Measurements from ENCODE around the gene NR2E1. TPM values are rescaled to one million over a fixed set of nuclear protein-coding genes. Genes with fewer than 3 reads are reported as not detected.

NR2E1 gene
- total and polyA plus RNA-seq, 2 experiments from 2014 or later = not detected

GRCh38 chr6:108161724-108162282, 4.0 kb upstream of the NR2E1 start:
- peaks cover 7% of the 10 kb centered on the region; the same call in 2 of the 3 replicates for H3K9me3 Mint-ChIP-seq

DNA sequence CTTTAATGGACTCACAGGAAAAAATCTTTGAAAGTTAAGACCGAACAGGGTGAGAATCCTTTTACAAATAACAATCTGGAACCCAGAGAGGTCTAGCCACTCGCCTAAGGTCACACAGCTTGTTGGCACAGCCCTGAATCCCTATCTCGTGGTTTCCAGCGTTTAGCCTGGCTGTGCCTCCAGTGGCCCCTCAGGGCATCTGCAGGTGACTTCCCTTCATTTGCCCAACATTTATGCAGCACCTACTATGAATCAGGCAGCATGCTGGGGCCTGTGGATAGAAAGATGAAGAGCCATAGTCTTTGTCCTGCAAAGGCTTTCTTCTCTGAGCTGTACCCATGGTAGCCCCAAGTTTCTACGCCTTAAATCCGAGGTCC, 2.6 kb upstream of the NR2E1 start:
- no peaks in the 10 kb centered on the region for H3K9me2 ChIP-seq (ENCODE audit: insufficient read depth)
- H3K36me3 Mint-ChIP-seq (ENCODE audit: low read depth) = no peaks in the 10 kb centered on the region
- no peaks in the 10 kb centered on the region; the same call in 1 of the 2 replicates for H3K36me3 ChIP-seq (ENCODE audit: insufficient read depth)
- peak; percentile 6 for ATAC-seq
- peaks cover 100% of the 10 kb centered on the region for H3K27me3 ChIP-seq (ENCODE audit: insufficient read depth)
- TF ChIP-seq, protein P1, sequence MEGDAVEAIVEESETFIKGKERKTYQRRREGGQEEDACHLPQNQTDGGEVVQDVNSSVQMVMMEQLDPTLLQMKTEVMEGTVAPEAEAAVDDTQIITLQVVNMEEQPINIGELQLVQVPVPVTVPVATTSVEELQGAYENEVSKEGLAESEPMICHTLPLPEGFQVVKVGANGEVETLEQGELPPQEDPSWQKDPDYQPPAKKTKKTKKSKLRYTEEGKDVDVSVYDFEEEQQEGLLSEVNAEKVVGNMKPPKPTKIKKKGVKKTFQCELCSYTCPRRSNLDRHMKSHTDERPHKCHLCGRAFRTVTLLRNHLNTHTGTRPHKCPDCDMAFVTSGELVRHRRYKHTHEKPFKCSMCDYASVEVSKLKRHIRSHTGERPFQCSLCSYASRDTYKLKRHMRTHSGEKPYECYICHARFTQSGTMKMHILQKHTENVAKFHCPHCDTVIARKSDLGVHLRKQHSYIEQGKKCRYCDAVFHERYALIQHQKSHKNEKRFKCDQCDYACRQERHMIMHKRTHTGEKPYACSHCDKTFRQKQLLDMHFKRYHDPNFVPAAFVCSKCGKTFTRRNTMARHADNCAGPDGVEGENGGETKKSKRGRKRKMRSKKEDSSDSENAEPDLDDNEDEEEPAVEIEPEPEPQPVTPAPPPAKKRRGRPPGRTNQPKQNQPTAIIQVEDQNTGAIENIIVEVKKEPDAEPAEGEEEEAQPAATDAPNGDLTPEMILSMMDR (conservative IDR thresholded peaks at IDR 0.05; ENCODE audit: low read depth in 2 of 2) = peak; percentile 10 to 37; a peak in 2 of 4 replicates
- TF ChIP-seq EZH2phosphoT487 (IDR thresholded peaks at IDR 0.05; ENCODE audit: unreplicated experiment) = no peak
- no peak overlapping the region for H2AFZ ChIP-seq
- no peak overlapping the region for H3K27ac ChIP-seq (ENCODE audit: low read depth)
- H3K4me1 Mint-ChIP-seq = peaks cover 47% of the 10 kb centered on the region
- no peak overlapping the region for H3K27ac Mint-ChIP-seq
- H3K4me1 ChIP-seq (ENCODE audit: insufficient read depth) = peaks cover 67% of the 10 kb centered on the region
- H3F3A ChIP-seq (replicated peaks; ENCODE audit: low read depth) = peaks cover 69% of the 10 kb centered on the region
- H3K4me3 Mint-ChIP-seq = no peak overlapping the region; the same call in 2 of the 3 replicates
- H3K79me2 ChIP-seq (replicated peaks; ENCODE audit: insufficient read depth) = no peaks in the 10 kb centered on the region
- H3K4me3 ChIP-seq = peak overlapping the region; percentile 62; the same call in 1 of the 2 replicates
- peaks cover 99% of the 10 kb centered on the region for H3K27me3 Mint-ChIP-seq (ENCODE audit: insufficient read depth, low read depth, poor library complexity)
- peak overlapping the region; percentile 90 for H3K4me2 ChIP-seq
- H3K9me3 Mint-ChIP-seq = peaks cover 5% of the 10 kb centered on the region; the same call in 2 of the 3 replicates
- peaks cover 24% of the 10 kb centered on the region for H4K20me1 ChIP-seq (replicated peaks; ENCODE audit: insufficient read depth)
- DNase-seq (ENCODE audit: low spot score) = peak; percentile 77

More at GRCh38 chr6:108161724-108162282, 4.0 kb upstream of the NR2E1 start:
- Mint-ChIP-seq H3K27me3 (ENCODE audit: insufficient read depth, low read depth, poor library complexity) (peaks cover 99% of the 10 kb centered on the region), H3K36me3 (ENCODE audit: low read depth) (no peaks in the 10 kb centered on the region), H3K27ac (no peak overlapping the region), H3K4me3 (no peak overlapping the region), H3K4me1 (peaks cover 43% of the 10 kb centered on the region)
- DNase-seq (ENCODE audit: low spot score) = no peak
- peaks cover 62% of the 10 kb centered on the region for H3K4me1 ChIP-seq (ENCODE audit: insufficient read depth)
- TF ChIP-seq EZH2 (IDR thresholded peaks at IDR 0.05; ENCODE audit: low read depth, unreplicated experiment) = peak; percentile 68
- TF ChIP-seq EZH2phosphoT487 (IDR thresholded peaks at IDR 0.05; ENCODE audit: unreplicated experiment) = no peak
- H3K27ac ChIP-seq (ENCODE audit: low read depth) = no peak overlapping the region
- no peak for ATAC-seq
- no peak overlapping the region for H3K4me3 ChIP-seq
- H2AFZ ChIP-seq = no peak overlapping the region
- no peaks in the 10 kb centered on the region for H3K79me2 ChIP-seq (replicated peaks; ENCODE audit: insufficient read depth)
- peaks cover 24% of the 10 kb centered on the region for H4K20me1 ChIP-seq (replicated peaks; ENCODE audit: insufficient read depth)
- H3K4me2 ChIP-seq = no peak overlapping the region
- peaks cover 68% of the 10 kb centered on the region for H3F3A ChIP-seq (replicated peaks; ENCODE audit: low read depth)
- H3K36me3 ChIP-seq (ENCODE audit: insufficient read depth) = no peaks in the 10 kb centered on the region; the same call in 1 of the 2 replicates
- peaks cover 100% of the 10 kb centered on the region for H3K27me3 ChIP-seq (ENCODE audit: insufficient read depth)
- no peaks in the 10 kb centered on the region for H3K9me2 ChIP-seq (ENCODE audit: insufficient read depth)

DNA sequence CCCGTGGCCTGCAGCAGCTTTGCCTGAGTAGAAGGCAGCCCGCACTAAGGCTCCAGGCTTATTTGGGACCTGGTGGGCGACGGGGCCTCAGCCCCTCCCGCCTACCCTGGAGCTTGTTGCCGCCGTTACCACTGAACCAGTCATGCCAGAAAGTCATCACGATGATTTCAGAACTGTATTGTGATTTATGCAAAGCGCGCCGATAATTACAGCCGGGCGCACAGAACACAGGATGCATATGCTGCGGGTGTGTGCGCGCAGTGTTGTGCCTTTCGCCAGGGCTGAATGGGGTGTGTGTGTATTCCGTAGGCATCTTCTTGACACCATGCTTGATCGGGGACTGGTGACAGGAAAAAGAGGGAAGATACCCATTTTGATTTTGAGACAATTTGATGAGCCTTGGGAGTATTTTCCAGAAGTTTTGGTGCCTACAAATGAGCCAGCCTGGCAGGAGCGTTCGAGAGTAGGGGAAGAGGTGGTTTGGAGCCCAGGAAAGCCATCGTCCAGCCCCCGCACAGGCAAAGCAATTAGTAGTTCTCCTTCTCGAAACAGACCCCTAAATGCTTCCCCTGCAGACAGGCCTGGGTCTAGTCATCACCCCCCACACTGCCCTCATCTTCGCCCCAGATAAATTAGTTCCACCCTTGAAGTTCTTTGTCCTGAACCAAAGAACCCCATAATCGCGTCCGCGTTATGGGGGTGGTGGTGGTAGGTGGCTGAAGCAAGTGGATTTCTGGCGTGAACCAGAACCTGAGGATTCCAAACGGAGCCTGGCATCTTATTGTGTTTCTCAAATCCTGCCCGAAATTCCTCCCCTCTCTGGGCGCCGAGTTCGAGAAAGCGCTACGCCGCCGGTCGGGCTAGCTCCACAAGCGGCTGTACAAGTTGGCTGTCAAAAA, 1.9 kb upstream of the NR2E1 start:
- Histone ChIP-seq H3K79me2 (replicated peaks; ENCODE audit: insufficient read depth) (no peaks in the 10 kb centered on the region), H3K36me3 (ENCODE audit: insufficient read depth) (no peaks in the 10 kb centered on the region; the same call in 1 of the 2 replicates), H3K9me2 (ENCODE audit: insufficient read depth) (no peaks in the 10 kb centered on the region), H4K20me1 (replicated peaks; ENCODE audit: insufficient read depth) (peaks cover 19% of the 10 kb centered on the region), H3K27ac (ENCODE audit: low read depth) (no peak overlapping the region), H3K4me3 (peak overlapping the region; percentile 62), H3K4me1 (ENCODE audit: insufficient read depth) (peaks cover 67% of the 10 kb centered on the region), H3K27me3 (ENCODE audit: insufficient read depth) (peaks cover 100% of the 10 kb centered on the region), H2AFZ (no peak overlapping the region), H3K4me2 (peak overlapping the region; percentile 90), H3F3A (replicated peaks; ENCODE audit: low read depth) (peaks cover 67% of the 10 kb centered on the region)
- peaks cover 3% of the 10 kb centered on the region; the same call in 1 of the 3 replicates for H3K9me3 Mint-ChIP-seq
- no peak for ATAC-seq
- peaks cover 48% of the 10 kb centered on the region for H3K4me1 Mint-ChIP-seq
- no peaks in the 10 kb centered on the region for H3K36me3 Mint-ChIP-seq (ENCODE audit: low read depth)
- H3K27ac Mint-ChIP-seq = no peak overlapping the region
- H3K27me3 Mint-ChIP-seq (ENCODE audit: insufficient read depth, low read depth, poor library complexity) = peaks cover 99% of the 10 kb centered on the region
- H3K4me3 Mint-ChIP-seq = peak overlapping the region; percentile 61
- DNase-seq (ENCODE audit: low spot score) = peak; percentile 44
- no peak for TF ChIP-seq NANOG (IDR thresholded peaks at IDR 0.05; ENCODE audit: borderline replicate concordance)
- TF ChIP-seq EZH2 (IDR thresholded peaks at IDR 0.05; ENCODE audit: low read depth, unreplicated experiment) = peak; percentile 86
- TF ChIP-seq, protein P1 (conservative IDR thresholded peaks at IDR 0.05; ENCODE audit: low read depth in 2 of 2) = no peak
- TF ChIP-seq EZH2phosphoT487 (IDR thresholded peaks at IDR 0.05; ENCODE audit: unreplicated experiment) = peak; percentile 72
